ENCODE results near the gene TAX1BP3. TPM values are rescaled to one million over a fixed set of nuclear protein-coding genes. Genes with fewer than 3 reads are reported as not detected.
A peak's percentile ranks its signal among the peaks of the same experiment; 100 is the strongest.

Gene TAX1BP3
- total RNA-seq, 1 donor from 2014 or later = 165 TPM

- Histone ChIP-seq H3K27ac (replicated peaks) (no peak overlapping the region), H3K27me3 (ENCODE audit: low read depth) (no peaks in the 10 kb centered on the region), H3K9me3 (replicated peaks) (no peaks in the 10 kb centered on the region), H3K4me1 (peaks cover 40% of the 10 kb centered on the region), H3K36me3 (peaks cover 5% of the 10 kb centered on the region), H3K4me3 (no peak overlapping the region)
- intact Hi-C loops (cut with micrococcal nuclease) = no loop called here
- TF ChIP-seq CTCF (IDR thresholded peaks at IDR 0.05; ENCODE audit: borderline replicate concordance) = no peak
- no peak for DNase-seq
These were observed 11.4 kb downstream of the TAX1BP3 start for GRCh38 chr17:3656755-3657587.

- H3K27me3 ChIP-seq (ENCODE audit: low read depth) = no peaks in the 10 kb centered on the region
- no peak overlapping the region for H3K4me3 ChIP-seq
- H3K4me1 ChIP-seq = peaks cover 34% of the 10 kb centered on the region
- H3K36me3 ChIP-seq = no peaks in the 10 kb centered on the region
- intact Hi-C loops (cut with micrococcal nuclease) = no loop called here
- H3K9me3 ChIP-seq (replicated peaks) = no peaks in the 10 kb centered on the region
- H3K27ac ChIP-seq (replicated peaks) = no peak overlapping the region
- DNase-seq = no peak
- TF ChIP-seq CTCF (IDR thresholded peaks at IDR 0.05; ENCODE audit: borderline replicate concordance) = no peak
These were observed 12.0 kb downstream of the TAX1BP3 start for GRCh38 chr17:3656353-3656752.

GRCh38 chr17:3655766-3656165, 12.6 kb downstream of the TAX1BP3 start:
- Histone ChIP-seq H3K9me3 (replicated peaks) (no peaks in the 10 kb centered on the region), H3K4me3 (no peak overlapping the region), H3K36me3 (no peaks in the 10 kb centered on the region), H3K4me1 (peaks cover 28% of the 10 kb centered on the region), H3K27ac (replicated peaks) (no peak overlapping the region), H3K27me3 (ENCODE audit: low read depth) (no peaks in the 10 kb centered on the region)
- DNase-seq = no peak
- intact Hi-C loops (cut with micrococcal nuclease) = no loop called here
- no peak for TF ChIP-seq CTCF (IDR thresholded peaks at IDR 0.05; ENCODE audit: borderline replicate concordance)

GRCh38 chr17:3647769-3648555, 20.4 kb downstream of the TAX1BP3 start:
- Histone ChIP-seq H3K27ac (replicated peaks) (no peak overlapping the region), H3K4me1 (no peaks in the 10 kb centered on the region), H3K4me3 (no peak overlapping the region), H3K27me3 (ENCODE audit: low read depth) (no peaks in the 10 kb centered on the region), H3K36me3 (peaks cover 56% of the 10 kb centered on the region), H3K9me3 (replicated peaks) (no peaks in the 10 kb centered on the region)
- intact Hi-C loops (cut with micrococcal nuclease) = no loop called here
- TF ChIP-seq CTCF (IDR thresholded peaks at IDR 0.05; ENCODE audit: borderline replicate concordance) = peak; percentile 60
- peak; percentile 52 for DNase-seq

- no peak overlapping the region for H3K4me3 ChIP-seq
- no peaks in the 10 kb centered on the region for H3K27me3 ChIP-seq (ENCODE audit: low read depth)
- H3K4me1 ChIP-seq = no peaks in the 10 kb centered on the region
- intact Hi-C loops (cut with micrococcal nuclease) = no loop called here
- no peaks in the 10 kb centered on the region for H3K9me3 ChIP-seq (replicated peaks)
- no peak overlapping the region for H3K27ac ChIP-seq (replicated peaks)
- H3K36me3 ChIP-seq = peaks cover 61% of the 10 kb centered on the region
- TF ChIP-seq CTCF (IDR thresholded peaks at IDR 0.05; ENCODE audit: borderline replicate concordance) = no peak
- DNase-seq = no peak
These were observed 21.1 kb downstream of the TAX1BP3 start for GRCh38 chr17:3647251-3647650.

Measured in left ventricle myocardium inferior (tissue), 1 donor.